Skin of body (tissue), 2 donors: ENCODE measurements around the gene FNIP2. TPM values are rescaled to one million over a fixed set of nuclear protein-coding genes. Genes with fewer than 3 reads are reported as not detected.
"Not testable (repeated sequence)": the region's sequence is repeated elsewhere in the genome, so short reads cannot be mapped to it uniquely, and the experiment has no call there.

Experiments used
- DNase-seq: peaks from one replicate; lab custom pipeline; 2025; lab: John Stamatoyannopoulos, UW
- total RNA-seq: library from RNA; depleted of rRNA; stranded (reverse); fragments of >200 nt; gene quantifications from one replicate; pipeline ENCODE4 v1.2.3, GENCODE V29; 2014

FNIP2 gene
- total RNA-seq, 1 donor from 2014 or later = 35.8 TPM

- no peak for DNase-seq
Observed at GRCh38 chr4:158814207-158814606, 45.4 kb downstream of the FNIP2 start.

GRCh38 chr4:158814636-158815330 is 46.0 kb downstream of the FNIP2 start:
- no peak for DNase-seq

DNA sequence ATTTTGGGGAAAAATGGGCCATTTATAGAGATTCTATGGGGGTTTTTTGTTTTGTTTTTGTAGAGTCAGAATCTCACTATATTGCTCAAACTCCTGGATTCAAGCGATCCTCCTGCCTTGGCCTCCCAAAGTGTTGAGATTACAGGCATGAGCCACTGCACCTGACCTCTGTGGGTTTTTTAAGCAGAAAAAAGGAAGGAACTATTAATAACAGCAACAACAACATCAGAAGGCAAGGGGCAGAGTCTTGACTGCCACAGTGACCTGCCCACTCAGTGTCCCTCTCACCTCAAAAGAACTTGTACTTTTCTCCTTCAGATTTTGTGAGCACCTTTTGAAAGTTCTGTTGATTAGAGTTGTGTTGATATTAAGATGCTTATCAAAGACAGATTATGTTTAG is 48.1 kb downstream of the FNIP2 start:
- DNase-seq = no peak

GRCh38 chr4:158817562-158818296 is 48.9 kb downstream of the FNIP2 start:
- no peak for DNase-seq

GRCh38 chr4:158818560-158819140 is 49.8 kb downstream of the FNIP2 start:
- no peak for DNase-seq

DNA sequence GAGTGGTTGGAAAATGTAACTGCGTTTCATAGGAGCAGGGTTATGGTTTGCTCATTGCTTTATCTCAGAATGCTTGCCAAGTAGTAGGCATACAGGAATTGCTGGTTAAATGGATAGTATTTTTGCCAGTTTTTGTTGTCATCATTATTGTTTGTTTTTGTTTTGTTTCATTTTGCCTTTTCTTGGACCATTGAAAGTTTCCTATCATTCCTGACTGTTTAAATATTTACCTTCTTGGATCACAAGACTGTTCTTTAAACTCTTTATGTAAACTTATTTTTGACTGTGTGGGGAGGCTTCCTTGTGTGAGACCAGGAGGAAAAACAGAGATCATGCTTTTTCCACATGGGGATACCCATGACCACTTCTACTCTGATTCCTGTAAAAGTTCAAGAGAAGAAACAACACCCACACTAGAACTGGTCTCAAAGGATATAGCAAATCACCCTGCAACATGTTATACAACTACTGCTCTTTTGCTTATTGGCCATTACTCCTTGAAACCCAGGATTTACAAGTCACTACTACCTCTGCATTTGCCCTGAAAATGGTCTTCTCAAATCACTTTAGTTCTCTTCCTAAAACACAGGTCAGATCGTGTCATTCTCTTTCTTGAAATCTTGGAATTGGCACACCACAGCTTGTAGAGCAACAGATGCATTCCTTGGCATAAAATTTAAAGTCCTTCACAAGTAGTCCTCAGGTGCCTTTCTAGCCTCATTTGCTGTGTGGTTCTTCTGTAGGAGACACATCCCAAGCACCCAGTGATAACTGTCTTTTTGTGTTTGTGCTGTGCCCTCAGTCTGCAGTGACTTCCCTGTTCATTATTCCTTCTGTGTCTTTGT is 51.3 kb downstream of the FNIP2 start:
- no peak for DNase-seq

- no peak for DNase-seq
Observed at GRCh38 chr4:158821228-158821971, 52.6 kb downstream of the FNIP2 start.

- DNase-seq = no peak
Observed at GRCh38 chr4:158822348-158822747, 53.5 kb downstream of the FNIP2 start.

- DNase-seq = no peak
Observed at GRCh38 chr4:158823461-158823873, 54.6 kb downstream of the FNIP2 start.

DNA sequence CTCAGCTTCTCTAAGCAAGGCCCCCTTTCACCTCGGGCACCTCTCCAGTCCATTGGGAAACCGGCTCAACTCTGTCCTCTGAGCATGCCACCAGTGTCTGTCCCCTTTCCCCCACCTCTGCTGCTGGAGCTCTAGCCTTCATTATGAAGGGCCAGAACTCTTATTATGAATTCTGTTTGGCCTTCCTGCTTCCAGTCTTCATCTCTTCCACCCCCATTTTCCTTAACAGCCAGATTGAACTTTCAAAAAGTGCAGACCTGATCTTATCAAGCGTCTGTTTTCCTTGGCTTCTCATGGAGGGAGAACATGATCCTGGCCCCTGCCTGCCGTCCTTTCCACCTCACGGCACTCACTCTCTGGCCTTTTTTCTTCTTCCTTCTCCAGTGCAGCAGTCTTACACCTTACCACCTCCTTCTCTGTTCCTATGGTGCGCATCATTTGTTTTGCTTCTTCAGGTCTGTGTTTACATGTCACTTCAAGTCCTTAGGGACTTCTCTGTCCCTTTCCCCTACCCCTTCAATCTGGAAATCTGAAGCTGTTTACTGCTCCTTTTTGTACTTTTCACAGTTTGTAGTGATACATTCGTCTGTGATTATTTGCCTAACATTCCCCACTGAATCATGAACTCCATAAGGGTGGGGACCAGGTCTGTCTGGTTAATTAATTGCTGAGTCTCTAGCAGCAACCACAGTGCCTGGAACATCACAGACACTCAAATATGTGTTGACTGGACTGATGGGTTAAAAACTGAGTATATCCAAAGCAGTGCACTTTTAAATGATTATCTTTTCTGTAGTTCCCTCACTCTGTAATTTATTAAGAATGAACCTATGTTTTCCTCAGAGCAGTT is 55.8 kb downstream of the FNIP2 start:
- DNase-seq = no peak

DNA sequence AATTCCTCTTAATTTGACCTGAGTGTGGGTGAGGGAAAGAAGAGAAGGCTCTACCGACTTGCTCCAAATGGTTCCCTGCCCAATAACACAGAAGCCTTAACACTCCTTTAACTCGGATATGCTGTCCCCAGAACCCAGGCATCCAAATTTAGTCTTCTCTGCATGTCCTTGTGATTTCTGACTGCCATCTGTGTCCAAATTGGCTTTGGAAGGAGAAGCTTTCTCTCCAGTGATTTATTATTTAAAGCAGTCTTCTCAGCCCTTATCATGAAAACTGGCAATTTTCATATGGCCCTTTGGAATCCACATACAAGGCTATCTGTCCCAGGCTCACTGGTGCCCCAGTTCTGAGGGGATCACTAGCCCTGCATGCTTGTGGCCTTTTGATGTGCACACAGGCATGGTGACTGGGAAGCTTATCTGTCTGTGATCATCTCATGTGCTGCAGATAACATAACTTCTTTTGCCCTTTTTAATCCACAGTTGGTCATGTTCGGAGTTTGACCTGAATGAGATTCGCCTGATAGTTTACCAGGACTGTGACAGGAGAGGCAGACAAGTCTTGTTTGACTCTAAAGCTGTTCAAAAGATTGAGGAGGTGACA is 56.7 kb downstream of the FNIP2 start:
- no peak for DNase-seq

- DNase-seq = no peak
Observed at GRCh38 chr4:158826057-158826456, 57.2 kb downstream of the FNIP2 start.

DNA sequence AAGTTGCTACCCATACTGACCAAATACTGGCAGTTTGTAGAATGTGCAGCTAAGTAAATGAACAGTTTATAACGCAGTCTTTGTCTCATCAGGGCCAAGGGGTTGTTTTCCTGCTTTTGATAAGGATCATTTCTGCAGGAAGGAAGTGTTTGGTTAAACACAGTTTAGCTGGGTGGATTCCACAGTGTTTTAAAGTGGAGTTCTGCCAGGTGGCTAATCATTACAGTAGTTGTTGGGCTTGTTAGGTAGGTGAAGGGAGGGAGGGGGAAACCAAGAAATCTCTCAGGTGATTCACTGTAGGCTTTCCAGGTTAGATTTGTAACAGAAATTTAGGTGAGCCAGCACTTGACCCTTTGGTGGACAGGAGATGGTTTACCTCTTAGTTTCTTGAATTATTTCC is 58.1 kb downstream of the FNIP2 start:
- no peak for DNase-seq

DNA sequence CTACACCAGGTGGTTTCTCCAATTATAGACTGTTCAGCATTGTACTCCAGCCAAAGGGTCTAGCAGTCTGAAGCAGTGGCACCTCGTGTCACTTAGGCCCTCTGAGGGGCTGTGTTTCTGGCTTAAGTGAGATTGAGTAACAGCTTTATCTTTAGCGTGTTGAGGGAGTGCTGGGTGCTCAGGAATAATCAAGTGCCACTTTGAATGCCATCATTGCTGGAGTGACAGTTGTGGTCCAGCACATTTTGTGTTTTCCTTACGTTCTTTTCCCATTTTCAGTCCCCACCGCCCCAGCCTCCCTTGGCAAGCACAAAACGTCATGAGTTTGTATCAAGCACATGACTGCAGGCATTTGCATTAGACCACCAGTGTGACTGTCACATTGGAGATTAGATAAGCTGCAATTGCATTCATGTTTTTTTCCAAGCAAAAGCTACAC is 58.7 kb downstream of the FNIP2 start:
- no peak for DNase-seq

GRCh38 chr4:158828151-158828550 is 59.3 kb downstream of the FNIP2 start:
- DNase-seq = not testable (repeated sequence)

GRCh38 chr4:158829254-158829653 is 60.4 kb downstream of the FNIP2 start:
- no peak for DNase-seq

DNA sequence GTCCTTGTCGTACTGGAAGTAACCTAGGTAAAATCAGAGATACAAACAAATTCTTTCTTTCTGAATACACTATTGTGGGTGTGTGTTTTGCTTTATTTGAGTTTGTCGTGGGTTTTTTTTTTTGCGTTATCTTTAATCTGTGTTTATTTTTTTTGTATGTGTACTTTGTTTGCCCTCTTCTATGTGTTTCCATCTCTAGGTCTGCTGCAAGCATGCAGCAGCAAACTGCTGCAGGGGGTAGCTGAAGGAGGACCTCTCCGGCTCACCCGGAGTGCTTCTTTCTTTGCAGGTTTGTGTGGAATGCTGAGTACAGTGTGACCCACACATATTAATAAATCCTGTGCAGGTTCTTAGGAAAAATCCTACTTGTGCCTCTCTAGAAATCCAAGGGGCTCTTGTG is 64.8 kb downstream of the FNIP2 start:
- DNase-seq = no peak

- DNase-seq = no peak
Observed at GRCh38 chr4:158835226-158836001, 66.6 kb downstream of the FNIP2 start.

GRCh38 chr4:158836002-158836369 is 67.2 kb downstream of the FNIP2 start:
- no peak for DNase-seq
